Coronary artery (tissue), 2 donors: ENCODE measurements around the gene IL21.

Experiments
- DNase-seq: peaks from one replicate; pipeline ENCODE4 v3.0.0-alpha.2; 2017; ENCODE audit warnings: low spot score
- H3K27ac ChIP-seq, 2 donors: fragments of 200-600 bp; sonication (generic); one replicate each; pipeline ENCODE4 v1.5.1; 2016 to 2019
- H3K4me3 ChIP-seq: fragments of 200-600 bp; sonication (generic); 2 replicates; pipeline ENCODE4 v1.5.1; 2016; ENCODE audit warnings: mild to moderate bottlenecking, moderate library complexity
- TF ChIP-seq, protein P1 (sequence below): fragments of 200-600 bp; sonication (generic); IDR thresholded peaks from one replicate; pipeline ENCODE4 v1.5.1; 2019; ENCODE audit warnings: antibody characterized with exemption

IL21 gene

DNA sequence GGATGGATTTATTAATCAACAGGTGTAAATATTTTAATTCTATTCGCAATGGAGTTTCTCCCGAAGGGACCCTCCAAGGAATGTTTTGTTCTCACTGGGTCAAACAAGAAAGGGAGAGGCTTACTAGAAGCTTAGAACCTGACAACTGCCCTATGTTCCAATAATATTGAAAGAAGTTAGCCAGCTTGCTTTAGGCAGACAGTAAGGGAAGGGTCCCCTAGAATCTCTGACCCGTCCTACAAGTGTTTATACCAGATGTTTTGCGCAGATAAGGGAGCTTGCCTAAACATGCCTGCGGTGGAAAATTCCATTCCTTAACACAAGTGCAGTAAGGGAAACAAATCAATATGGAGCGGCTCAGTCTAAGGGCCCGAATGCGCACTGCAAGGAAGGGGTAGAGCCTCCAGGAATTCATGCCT, 17.7 kb downstream of the IL21 start:
- Histone ChIP-seq H3K4me3 (no peak overlapping the region), H3K27ac (no peak overlapping the region)
- TF ChIP-seq, protein P1, sequence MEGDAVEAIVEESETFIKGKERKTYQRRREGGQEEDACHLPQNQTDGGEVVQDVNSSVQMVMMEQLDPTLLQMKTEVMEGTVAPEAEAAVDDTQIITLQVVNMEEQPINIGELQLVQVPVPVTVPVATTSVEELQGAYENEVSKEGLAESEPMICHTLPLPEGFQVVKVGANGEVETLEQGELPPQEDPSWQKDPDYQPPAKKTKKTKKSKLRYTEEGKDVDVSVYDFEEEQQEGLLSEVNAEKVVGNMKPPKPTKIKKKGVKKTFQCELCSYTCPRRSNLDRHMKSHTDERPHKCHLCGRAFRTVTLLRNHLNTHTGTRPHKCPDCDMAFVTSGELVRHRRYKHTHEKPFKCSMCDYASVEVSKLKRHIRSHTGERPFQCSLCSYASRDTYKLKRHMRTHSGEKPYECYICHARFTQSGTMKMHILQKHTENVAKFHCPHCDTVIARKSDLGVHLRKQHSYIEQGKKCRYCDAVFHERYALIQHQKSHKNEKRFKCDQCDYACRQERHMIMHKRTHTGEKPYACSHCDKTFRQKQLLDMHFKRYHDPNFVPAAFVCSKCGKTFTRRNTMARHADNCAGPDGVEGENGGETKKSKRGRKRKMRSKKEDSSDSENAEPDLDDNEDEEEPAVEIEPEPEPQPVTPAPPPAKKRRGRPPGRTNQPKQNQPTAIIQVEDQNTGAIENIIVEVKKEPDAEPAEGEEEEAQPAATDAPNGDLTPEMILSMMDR, result no peak
- no peak for DNase-seq

DNA sequence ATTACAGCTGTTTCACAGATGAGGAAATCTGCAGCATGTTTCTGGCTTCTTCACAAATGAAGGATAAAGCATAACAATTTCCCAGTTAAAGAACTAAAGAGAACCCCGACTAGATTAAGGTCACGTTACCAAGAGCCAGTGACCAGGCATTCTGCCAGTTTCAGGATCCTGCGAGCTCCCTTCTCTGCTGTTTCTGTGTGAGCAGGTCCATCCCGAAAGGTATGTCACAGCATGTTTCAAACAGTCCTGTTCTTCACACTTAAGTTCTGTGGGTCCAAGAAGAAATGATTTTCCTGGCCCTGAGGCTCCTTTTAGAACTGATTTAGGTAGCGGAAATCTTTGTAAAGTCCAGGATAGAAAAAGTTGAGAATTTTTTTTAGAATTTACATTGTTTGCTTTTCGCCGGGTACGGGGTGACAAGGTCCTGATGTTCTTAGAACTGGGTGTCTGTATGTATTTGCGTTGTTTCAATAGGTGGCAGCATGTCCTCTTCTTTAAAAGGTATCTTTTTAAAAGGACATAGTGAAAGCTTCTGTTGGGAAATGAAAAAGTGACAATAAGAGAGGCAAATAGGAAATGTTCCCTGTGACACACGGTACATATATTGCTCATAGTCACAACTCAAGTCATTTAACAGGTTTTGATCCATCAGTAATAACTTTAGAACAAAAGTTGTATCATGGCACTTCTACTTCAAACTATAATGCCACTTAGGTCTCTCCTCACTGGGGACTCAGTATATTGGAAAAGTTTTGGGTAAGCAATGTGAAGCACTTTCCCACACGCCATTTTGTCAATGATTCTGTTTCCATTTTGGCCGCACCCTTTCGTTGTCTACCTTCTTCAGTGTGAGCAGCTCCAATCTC, 18.4 kb downstream of the IL21 start:
- H3K27ac ChIP-seq, result no peak overlapping the region
- DNase-seq, result no peak
- TF ChIP-seq, protein P1, result no peak
- no peak overlapping the region for H3K4me3 ChIP-seq

DNA sequence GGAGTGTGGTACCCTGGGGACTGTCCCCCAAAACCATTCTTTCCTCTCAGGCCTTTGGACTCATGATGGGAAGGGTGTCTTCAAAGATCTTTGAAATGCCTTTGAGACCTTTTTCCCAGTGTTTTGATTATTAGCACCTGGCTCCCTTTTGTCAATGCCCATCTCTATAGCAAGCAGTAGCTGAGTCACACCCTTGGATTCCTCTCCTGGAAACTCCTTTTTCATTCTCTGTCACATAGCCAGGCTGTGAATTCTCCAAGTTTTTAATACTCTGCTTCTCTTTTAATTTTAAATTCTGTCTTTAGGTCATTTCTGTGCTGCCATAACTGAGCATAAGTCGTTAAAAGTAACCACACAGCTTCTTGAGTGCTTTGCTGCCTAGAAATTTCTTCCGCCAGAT, 29.7 kb downstream of the IL21 start:
- no peak for DNase-seq
- TF ChIP-seq, protein P1, result no peak
- H3K27ac ChIP-seq, result no peak overlapping the region
- H3K4me3 ChIP-seq, result no peak overlapping the region

DNA sequence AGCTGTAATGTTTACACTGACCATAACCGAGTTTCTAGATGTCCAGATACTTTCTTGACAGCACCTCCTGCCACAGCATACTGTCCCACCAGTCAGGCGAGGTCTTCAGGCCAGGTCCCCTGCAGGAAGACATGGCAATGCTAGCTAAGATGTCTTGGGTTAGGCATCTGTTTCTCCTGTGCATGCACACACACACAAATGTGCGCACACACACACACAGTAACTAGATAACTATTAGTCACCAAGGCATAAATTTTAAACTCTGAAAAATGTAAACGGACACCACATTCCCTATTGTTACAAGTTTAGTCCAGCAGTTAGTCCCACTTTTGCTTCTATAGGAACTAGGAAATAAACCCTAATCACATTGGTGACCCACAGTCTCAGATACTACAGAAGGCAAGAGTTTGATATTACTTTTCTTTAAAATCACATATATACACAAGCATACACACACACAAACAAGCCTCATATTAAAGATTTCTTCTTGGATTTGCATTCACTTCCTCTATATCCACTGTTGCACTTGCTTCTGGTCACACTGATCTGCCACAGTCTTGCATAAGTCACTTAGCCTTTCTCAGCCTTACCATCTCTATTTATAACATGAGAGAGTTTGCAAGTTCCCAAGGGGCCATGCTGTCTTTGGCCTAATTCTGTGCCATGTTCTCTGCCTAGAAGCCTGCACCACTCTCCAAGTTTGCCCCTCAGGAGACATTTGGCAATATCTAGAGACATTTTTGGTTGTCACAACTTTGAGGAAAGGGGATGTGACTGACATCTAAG, 32.2 kb downstream of the IL21 start:
- no peak for DNase-seq
- H3K27ac ChIP-seq, result no peak overlapping the region
- H3K4me3 ChIP-seq, result no peak overlapping the region
- TF ChIP-seq, protein P1, result no peak

DNA sequence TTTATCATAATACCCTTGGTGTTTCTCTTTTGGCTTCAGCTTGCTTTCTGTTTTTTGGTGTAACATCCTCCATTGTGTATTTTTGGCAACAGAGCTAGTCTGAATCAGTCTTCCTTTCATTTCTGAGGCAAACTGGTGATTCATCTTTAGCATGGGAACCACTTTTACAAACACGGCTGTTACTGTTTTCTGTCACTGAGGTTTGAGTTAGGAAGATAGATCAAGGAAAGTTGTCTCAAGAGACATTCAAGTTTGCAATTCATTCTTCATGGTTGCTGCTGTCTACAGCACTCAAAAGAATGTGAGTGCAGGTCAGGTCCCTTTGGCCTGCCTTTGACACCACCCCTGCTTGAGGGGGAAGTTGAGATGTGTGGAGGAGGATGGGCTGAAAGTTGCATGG, 36.3 kb downstream of the IL21 start:
- no peak for DNase-seq

DNA sequence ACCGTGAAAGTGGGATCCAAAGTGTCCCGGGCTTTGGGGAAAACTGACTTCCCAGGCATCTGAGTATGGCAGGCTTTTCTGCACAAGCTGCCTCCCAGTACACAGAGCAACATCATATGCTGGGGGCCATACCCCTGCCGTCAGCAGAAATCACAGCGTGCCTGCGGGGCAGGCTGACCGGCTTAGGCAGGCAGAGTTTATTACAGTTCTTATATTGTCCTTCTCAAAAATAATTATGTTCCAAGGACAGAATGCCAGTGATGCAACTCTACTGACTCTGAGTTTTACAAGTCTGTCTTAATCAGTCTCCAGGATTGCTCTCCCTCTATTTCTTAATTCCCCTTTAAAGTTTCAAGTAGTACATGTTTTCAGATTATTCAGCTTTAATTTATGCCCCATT, 37.0 kb downstream of the IL21 start:
- H3K27ac ChIP-seq, result no peak overlapping the region
- TF ChIP-seq, protein P1, result no peak
- no peak overlapping the region for H3K4me3 ChIP-seq
- DNase-seq, result no peak

More for the DNA sequence above, 36.3 kb downstream of the IL21 start:
- TF ChIP-seq, protein P1, result no peak
- H3K4me3 ChIP-seq, result no peak overlapping the region
- H3K27ac ChIP-seq, result no peak overlapping the region
